Measurements from ENCODE around the gene CHFR. TPM values are rescaled to one million over a fixed set of nuclear protein-coding genes. Genes with fewer than 3 reads are reported as not detected.
A peak's percentile ranks its signal among the peaks of the same experiment; 100 is the strongest.

CHFR gene
- total and polyA plus RNA-seq, 9 of the 15 experiments (the other 6 are each of a cell fraction or from before 2014, with no cell fraction given): 0.61 to 33.9 (median 19.3) TPM

DNA sequence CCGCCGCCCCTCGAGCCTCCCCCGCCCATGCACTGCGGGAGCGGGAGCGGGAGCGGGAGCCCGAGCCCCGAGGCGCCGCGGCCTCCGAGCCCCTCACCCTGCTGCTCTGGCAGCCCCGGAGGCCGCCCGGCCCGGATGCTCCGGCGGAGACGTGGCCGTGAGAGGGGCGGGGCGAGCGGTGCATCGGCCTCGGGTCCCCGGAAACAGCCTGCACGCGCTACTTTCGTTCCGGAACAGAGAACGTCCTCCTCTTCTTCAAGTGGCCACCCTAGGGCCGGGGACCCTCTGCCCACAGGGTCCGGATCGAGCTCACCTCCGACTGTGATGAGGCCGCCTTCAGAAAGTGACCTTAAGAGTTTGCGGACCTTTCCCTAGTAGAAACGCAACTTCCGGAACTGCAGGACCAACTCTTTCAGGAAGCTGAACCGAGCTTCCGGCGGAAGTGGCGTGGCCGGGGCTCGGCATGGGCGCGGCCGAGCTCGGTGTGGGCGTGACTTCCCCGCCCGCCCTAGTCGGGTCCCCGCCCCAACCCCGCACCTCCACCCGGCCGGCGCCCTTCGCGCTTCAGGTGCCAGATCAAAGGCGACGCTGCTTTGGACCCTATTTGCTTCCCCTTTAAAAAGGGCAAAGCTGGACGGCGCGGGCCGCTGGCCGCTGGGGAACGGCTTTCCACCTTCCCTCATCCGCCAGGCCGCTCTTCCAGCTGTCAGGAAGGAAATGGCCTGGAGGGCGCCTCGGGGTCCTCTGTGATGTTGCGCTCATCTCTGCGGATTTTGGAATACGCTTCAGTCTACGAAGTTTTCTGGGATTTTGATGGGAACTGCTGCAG, 58.5 kb downstream of the CHFR start, which contains the start of gene GOLGA3 (continued):
- no peak for TF ChIP-seq XRCC4 (IDR thresholded peaks at IDR 0.05; ENCODE audit: extremely low read depth, insufficient read depth, insufficient read length)
- TF ChIP-seq, protein P1, sequence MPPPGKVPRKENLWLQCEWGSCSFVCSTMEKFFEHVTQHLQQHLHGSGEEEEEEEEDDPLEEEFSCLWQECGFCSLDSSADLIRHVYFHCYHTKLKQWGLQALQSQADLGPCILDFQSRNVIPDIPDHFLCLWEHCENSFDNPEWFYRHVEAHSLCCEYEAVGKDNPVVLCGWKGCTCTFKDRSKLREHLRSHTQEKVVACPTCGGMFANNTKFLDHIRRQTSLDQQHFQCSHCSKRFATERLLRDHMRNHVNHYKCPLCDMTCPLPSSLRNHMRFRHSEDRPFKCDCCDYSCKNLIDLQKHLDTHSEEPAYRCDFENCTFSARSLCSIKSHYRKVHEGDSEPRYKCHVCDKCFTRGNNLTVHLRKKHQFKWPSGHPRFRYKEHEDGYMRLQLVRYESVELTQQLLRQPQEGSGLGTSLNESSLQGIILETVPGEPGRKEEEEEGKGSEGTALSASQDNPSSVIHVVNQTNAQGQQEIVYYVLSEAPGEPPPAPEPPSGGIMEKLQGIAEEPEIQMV (tag; conservative IDR thresholded peaks at IDR 0.05; ENCODE audit: low read depth): no peak
- TF ChIP-seq, protein P2, sequence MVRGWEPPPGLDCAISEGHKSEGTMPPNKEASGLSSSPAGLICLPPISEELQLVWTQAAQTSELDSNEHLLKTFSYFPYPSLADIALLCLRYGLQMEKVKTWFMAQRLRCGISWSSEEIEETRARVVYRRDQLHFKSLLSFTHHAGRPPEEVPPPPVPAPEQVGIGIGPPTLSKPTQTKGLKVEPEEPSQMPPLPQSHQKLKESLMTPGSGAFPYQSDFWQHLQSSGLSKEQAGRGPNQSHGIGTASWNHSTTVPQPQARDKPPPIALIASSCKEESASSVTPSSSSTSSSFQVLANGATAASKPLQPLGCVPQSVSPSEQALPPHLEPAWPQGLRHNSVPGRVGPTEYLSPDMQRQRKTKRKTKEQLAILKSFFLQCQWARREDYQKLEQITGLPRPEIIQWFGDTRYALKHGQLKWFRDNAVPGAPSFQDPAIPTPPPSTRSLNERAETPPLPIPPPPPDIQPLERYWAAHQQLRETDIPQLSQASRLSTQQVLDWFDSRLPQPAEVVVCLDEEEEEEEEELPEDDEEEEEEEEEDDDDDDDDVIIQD (CRISPR knock-in tag; IDR thresholded peaks at IDR 0.05): no peak
- TF ChIP-seq PYGO2 (tag; IDR thresholded peaks at IDR 0.05): no peak
- 0 out of 2 replicates have a peak, but pooled peaks have one; percentile 60 for TF ChIP-seq KAT8 (IDR thresholded peaks at IDR 0.05; ENCODE audit: low read depth)
- peak; percentile 66 for TF ChIP-seq SMAD1 (IDR thresholded peaks at IDR 0.05; ENCODE audit: low read depth, low read length, partially characterized antibody)
- TF ChIP-seq EGR1 (conservative IDR thresholded peaks at IDR 0.05): peak; percentile 30
- no peak for TF ChIP-seq ZNF57 (CRISPR knock-in tag; IDR thresholded peaks at IDR 0.05)
- no peak for TF ChIP-seq RCOR1 (IDR thresholded peaks at IDR 0.05; ENCODE audit: borderline replicate concordance in 1 of 2, low read depth in 2 of 2, low read length in 2 of 2)
- TF ChIP-seq, protein P3, sequence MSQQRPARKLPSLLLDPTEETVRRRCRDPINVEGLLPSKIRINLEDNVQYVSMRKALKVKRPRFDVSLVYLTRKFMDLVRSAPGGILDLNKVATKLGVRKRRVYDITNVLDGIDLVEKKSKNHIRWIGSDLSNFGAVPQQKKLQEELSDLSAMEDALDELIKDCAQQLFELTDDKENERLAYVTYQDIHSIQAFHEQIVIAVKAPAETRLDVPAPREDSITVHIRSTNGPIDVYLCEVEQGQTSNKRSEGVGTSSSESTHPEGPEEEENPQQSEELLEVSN (IDR thresholded peaks at IDR 0.05; ENCODE audit: borderline replicate concordance in 1 of 2, extremely low read depth in 1 of 2, insufficient read depth in 1 of 2, insufficient read length in 1 of 2, low read depth in 1 of 2, low read length in 1 of 2, poor library complexity in 1 of 2, severe bottlenecking in 1 of 2): peak; percentile 37 to 84
- TF ChIP-seq NR1H2 (CRISPR knock-in tag; IDR thresholded peaks at IDR 0.05): peak; percentile 80; the same call in 1 of the 2 replicates
- TF ChIP-seq ZFP30 (CRISPR knock-in tag; IDR thresholded peaks at IDR 0.05; ENCODE audit: borderline replicate concordance): no peak
- no peak for TF ChIP-seq CEBPB (tag; IDR thresholded peaks at IDR 0.05)
- TF ChIP-seq, protein P4, sequence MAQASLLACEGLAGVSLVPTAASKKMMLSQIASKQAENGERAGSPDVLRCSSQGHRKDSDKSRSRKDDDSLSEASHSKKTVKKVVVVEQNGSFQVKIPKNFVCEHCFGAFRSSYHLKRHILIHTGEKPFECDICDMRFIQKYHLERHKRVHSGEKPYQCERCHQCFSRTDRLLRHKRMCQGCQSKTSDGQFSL (CRISPR knock-in tag; IDR thresholded peaks at IDR 0.05): no peak
- TF ChIP-seq, protein P4 (tag; IDR thresholded peaks at IDR 0.05): no peak
- no peak for TF ChIP-seq NR3C1 (CRISPR knock-in tag; IDR thresholded peaks at IDR 0.05)
- peak; percentile 98 for TF ChIP-seq ELF1 (tag; IDR thresholded peaks at IDR 0.05)
- 0 out of 2 replicates have a peak, but pooled peaks have one; percentile 24 for TF ChIP-seq ZNF263 (CRISPR knock-in tag; IDR thresholded peaks at IDR 0.05; ENCODE audit: borderline replicate concordance)
- TF ChIP-seq ELF4 (CRISPR knock-in tag; IDR thresholded peaks at IDR 0.05): peak; percentile 90
- TF ChIP-seq, protein P5, sequence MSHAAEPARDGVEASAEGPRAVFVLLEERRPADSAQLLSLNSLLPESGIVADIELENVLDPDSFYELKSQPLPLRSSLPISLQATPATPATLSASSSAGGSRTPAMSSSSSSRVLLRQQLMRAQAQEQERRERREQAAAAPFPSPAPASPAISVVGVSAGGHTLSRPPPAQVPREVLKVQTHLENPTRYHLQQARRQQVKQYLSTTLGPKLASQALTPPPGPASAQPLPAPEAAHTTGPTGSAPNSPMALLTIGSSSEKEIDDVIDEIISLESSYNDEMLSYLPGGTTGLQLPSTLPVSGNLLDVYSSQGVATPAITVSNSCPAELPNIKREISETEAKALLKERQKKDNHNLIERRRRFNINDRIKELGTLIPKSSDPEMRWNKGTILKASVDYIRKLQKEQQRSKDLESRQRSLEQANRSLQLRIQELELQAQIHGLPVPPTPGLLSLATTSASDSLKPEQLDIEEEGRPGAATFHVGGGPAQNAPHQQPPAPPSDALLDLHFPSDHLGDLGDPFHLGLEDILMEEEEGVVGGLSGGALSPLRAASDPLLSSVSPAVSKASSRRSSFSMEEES (CRISPR knock-in tag; IDR thresholded peaks at IDR 0.05): no peak

All from K562 (cell line).